GM19240 (cell line): ENCODE results near the gene RPGRIP1L.
A peak's percentile ranks its signal among the peaks of the same experiment; 100 is the strongest.

Experiments
- DNase-seq: peaks from one replicate; pipeline ENCODE4 v3.0.0; 2011; ENCODE audit warnings: low spot score; ENCODE audit not compliant: insufficient read length

Gene RPGRIP1L

GRCh38 chr16:53559270-53559951 is 144.2 kb downstream of the RPGRIP1L start:
- DNase-seq: no peak

- no peak for DNase-seq
These were observed 144.9 kb downstream of the RPGRIP1L start for GRCh38 chr16:53558710-53559109.

GRCh38 chr16:53556521-53556920 is 147.1 kb downstream of the RPGRIP1L start:
- no peak for DNase-seq

- peak; percentile 50 for DNase-seq
These were observed 153.5 kb downstream of the RPGRIP1L start for GRCh38 chr16:53549970-53550690.
